Activated effector memory CD4-positive, alpha-beta T cell treated with anti-CD3 and anti-CD28 coated beads, Interleukin-2, amount 50 U/mL, for 16 hours (primary cell): ENCODE measurements around the gene BCKDK.
"Not testable (repeated sequence)": the region's sequence is repeated elsewhere in the genome, so short reads cannot be mapped to it uniquely, and the experiment has no call there.

Source experiments
- DNase-seq: peaks from one replicate; pipeline ENCODE4 v3.0.0-alpha.2; 2020

Gene BCKDK

GRCh38 chr16:31144418-31144817, 36.2 kb downstream of the BCKDK start:
- DNase-seq, result not testable (repeated sequence)

- DNase-seq, result no peak
These were observed 37.3 kb downstream of the BCKDK start for GRCh38 chr16:31145398-31145990.

GRCh38 chr16:31147574-31147973, 39.4 kb downstream of the BCKDK start:
- no peak for DNase-seq

- no peak for DNase-seq
These were observed 40.1 kb downstream of the BCKDK start for GRCh38 chr16:31148281-31148728.

DNA sequence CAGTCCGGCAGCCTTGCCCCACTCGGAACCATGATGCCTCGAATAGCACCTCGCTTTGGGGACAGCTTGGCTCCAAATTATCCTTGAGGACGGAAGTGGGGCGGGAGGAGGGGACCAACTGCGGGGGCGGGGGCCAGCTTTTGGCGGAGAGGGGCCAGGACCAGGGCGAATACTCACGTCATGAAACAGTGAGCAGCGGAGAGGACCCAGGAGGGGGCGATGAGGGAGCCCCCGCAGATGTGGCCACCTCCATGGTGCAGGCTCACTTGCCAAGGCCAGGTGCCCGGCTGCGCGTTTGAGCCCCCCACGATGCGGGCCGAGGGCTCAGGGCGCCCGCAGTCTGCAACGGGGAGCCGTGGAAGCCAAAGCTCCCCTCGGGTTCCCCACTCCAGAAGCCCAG, 40.7 kb downstream of the BCKDK start:
- no peak for DNase-seq

DNA sequence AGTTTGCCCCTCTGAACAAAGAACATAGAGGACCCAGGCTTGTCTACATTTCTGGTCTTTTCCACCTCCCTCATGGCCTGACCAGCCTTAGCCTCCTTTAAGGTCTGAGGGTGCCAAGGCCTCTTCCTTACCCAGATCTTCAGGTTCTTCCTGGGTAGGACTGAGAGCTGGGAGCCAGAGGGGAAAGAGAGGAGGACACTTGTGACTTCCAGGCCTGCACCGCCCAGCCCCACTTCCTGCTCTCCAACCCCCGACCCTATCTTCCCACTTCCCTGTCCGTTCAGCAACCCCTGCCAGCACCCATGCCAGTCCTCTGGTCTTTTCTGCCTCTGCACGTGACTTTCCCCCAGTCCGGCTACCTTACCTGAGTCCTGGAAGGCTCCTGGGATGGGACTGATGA, 41.1 kb downstream of the BCKDK start:
- no peak for DNase-seq

DNA sequence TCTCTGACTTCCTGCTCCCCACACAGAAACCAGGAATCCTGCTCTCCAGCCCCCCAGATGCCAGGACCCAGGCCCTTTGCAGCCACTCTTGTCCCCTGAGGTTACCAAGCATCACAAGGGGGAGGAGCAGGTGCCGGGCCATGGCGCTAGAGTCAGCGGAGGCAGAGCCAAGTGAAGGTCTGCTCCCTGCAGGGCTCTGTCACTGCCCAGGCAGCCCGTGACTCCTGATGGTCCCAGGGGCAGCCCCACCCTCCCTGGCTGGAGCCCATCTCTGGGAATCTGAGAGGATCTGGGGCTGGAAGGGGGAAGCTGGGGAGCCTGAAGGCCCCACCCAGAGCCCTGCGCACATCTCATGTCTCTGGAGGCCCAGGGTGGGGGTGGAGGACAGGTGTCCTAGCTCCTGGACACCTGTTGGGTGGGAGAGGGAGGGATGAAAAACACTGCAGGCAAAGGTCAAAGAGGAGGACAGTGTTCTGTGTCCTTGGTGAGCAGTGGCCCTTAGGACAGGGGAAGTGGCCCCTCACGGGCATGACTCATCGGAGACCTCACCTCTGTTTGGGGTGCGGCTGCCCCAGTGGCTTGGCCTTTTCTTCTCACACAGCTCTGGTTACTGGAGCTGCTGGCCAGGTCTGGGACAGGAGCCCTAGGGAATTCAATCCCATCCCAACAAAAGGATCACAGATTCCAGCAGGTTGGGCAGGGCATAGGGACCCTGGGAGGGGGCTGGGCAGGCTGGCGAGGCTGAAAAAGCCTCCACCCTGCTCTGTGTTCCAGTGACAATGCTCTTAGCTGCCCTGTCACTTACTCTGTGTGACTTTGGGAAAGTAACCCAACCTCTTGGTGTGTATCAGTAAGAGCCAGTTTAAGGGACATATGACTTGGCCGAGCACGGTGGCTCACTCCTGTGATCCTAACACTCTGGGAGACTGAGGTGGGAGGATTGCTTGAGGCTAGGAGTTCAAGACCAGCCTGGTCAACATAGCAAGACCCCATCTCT, 42.0 kb downstream of the BCKDK start, which contains the start of gene PRSS36:
Gene PRSS36 (minus strand): TSS at position 173 of the 997 bp plus-strand sequence. CDS start 31 bp downstream, at position 142.
- no peak for DNase-seq

GRCh38 chr16:31150976-31151375, 42.8 kb downstream of the BCKDK start:
- DNase-seq, result not testable (repeated sequence)

DNA sequence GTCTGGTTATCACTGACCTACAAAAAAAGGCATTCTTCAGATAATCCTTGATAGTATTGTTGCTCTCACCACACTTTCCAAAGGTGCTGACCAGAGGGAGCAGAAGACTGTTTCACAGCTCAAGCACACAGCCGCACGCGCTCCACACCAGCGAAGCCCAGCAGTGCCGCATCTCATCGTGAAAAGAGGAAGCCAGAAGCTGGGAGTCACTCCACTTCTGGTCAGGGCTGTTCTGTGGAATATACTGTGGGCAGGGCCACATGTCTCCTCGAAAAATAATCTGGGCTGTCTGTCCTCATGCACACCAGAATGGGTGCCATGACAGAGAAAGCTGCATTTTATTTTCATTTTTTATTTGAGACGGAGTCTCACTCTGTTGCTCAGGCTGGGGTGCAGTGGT, 49.0 kb downstream of the BCKDK start:
- no peak for DNase-seq
